Progenitor cell of endocrine pancreas (in vitro differentiated cells): ENCODE results near the gene PSMB7. TPM values are rescaled to one million over a fixed set of nuclear protein-coding genes. Genes with fewer than 3 reads are reported as not detected.
A peak's percentile ranks its signal among the peaks of the same experiment; 100 is the strongest.

Experiments used
- DNase-seq: peaks from one replicate; pipeline ENCODE4 v3.0.0; 2021; ENCODE audit warnings: low spot score; ENCODE audit not compliant: unreplicated experiment
- H3K27ac Mint-ChIP-seq: 2 replicates; pipeline ENCODE4 v1.8.0; 2021; ENCODE audit warnings: mild to moderate bottlenecking, moderate library complexity, mixed read lengths
- H3K27me3 Mint-ChIP-seq: 2 replicates; pipeline ENCODE4 v1.8.0; 2021; ENCODE audit warnings: mixed read lengths
- H3K36me3 Mint-ChIP-seq: 2 replicates; pipeline ENCODE4 v1.8.0; 2022; ENCODE audit warnings: mixed read lengths; ENCODE audit not compliant: insufficient read depth
- H3K4me1 Mint-ChIP-seq: 2 replicates; pipeline ENCODE4 v1.8.0; 2021; ENCODE audit warnings: low read depth, mixed read lengths
- H3K4me3 Mint-ChIP-seq: 2 replicates; pipeline ENCODE4 v1.8.0; 2021; ENCODE audit warnings: low read depth, mild to moderate bottlenecking, moderate library complexity, mixed read lengths
- H3K9me3 Mint-ChIP-seq: 2 replicates; pipeline ENCODE4 v1.8.0; 2021; ENCODE audit warnings: low read depth, mixed read lengths
- CTCF ChIP-seq: fragments of 200-600 bp; sonication (generic); IDR thresholded peaks from one replicate; pipeline ENCODE4 v1.5.0; 2021; ENCODE audit warnings: antibody characterized with exemption, mild to moderate bottlenecking; ENCODE audit not compliant: unreplicated experiment
- total RNA-seq: library from RNA; stranded (reverse); gene quantifications from 2 replicates; pipeline ENCODE4 v1.2.1, GENCODE V29; 2021

Gene PSMB7
- total RNA-seq, 1 donor from 2014 or later = 144 TPM

GRCh38 chr9:124420991-124421543, 5.8 kb upstream of the PSMB7 start:
- no peak overlapping the region for H3K4me3 Mint-ChIP-seq
- no peaks in the 10 kb centered on the region for H3K36me3 Mint-ChIP-seq
- H3K27me3 Mint-ChIP-seq = peaks cover 19% of the 10 kb centered on the region
- H3K9me3 Mint-ChIP-seq = no peaks in the 10 kb centered on the region
- H3K4me1 Mint-ChIP-seq = no peaks in the 10 kb centered on the region
- TF ChIP-seq CTCF = no peak
- no peak for DNase-seq
- no peak overlapping the region for H3K27ac Mint-ChIP-seq

- Mint-ChIP-seq H3K4me3 (no peak overlapping the region), H3K9me3 (peaks cover 4% of the 10 kb centered on the region), H3K36me3 (peaks cover 4% of the 10 kb centered on the region), H3K27me3 (peaks cover 19% of the 10 kb centered on the region), H3K4me1 (peaks cover 1% of the 10 kb centered on the region), H3K27ac (no peak overlapping the region)
- TF ChIP-seq CTCF = peak; percentile 23
- DNase-seq = no peak
These were observed 4.7 kb upstream of the PSMB7 start for GRCh38 chr9:124419832-124420489.

- TF ChIP-seq CTCF = no peak
- peak overlapping the region; percentile 99 for H3K27ac Mint-ChIP-seq
- no peak for DNase-seq
- H3K9me3 Mint-ChIP-seq = peaks cover 4% of the 10 kb centered on the region
- H3K4me1 Mint-ChIP-seq = peaks cover 9% of the 10 kb centered on the region
- H3K36me3 Mint-ChIP-seq = peaks cover 15% of the 10 kb centered on the region
- peak overlapping the region; percentile 99 for H3K4me3 Mint-ChIP-seq
- no peaks in the 10 kb centered on the region for H3K27me3 Mint-ChIP-seq
These were observed 726 bp upstream of the PSMB7 start for GRCh38 chr9:124415852-124416484.

- Mint-ChIP-seq H3K9me3 (peaks cover 4% of the 10 kb centered on the region), H3K27me3 (no peaks in the 10 kb centered on the region), H3K4me1 (peaks cover 9% of the 10 kb centered on the region), H3K4me3 (peak overlapping the region; percentile 99), H3K36me3 (peaks cover 17% of the 10 kb centered on the region), H3K27ac (peak overlapping the region; percentile 99)
- TF ChIP-seq CTCF = no peak
- DNase-seq = no peak
These were observed 630 bp downstream of the PSMB7 start for GRCh38 chr9:124414612-124415011.

GRCh38 chr9:124412228-124412575, 3.0 kb downstream of the PSMB7 start:
- no peak for DNase-seq
- H3K9me3 Mint-ChIP-seq = peaks cover 4% of the 10 kb centered on the region
- no peak overlapping the region for H3K27ac Mint-ChIP-seq
- no peak overlapping the region for H3K4me3 Mint-ChIP-seq
- no peaks in the 10 kb centered on the region for H3K27me3 Mint-ChIP-seq
- no peak for TF ChIP-seq CTCF
- peaks cover 20% of the 10 kb centered on the region for H3K36me3 Mint-ChIP-seq
- peaks cover 9% of the 10 kb centered on the region for H3K4me1 Mint-ChIP-seq
